Esophagus squamous epithelium (tissue), 5 donors: ENCODE measurements around the gene GRIK1. TPM values are rescaled to one million over a fixed set of nuclear protein-coding genes. Genes with fewer than 3 reads are reported as not detected.

ENCODE experiments used
- DNase-seq: peaks from one replicate; lab custom pipeline; 2025; lab: John Stamatoyannopoulos, UW
- H3K27ac ChIP-seq, 4 donors: fragments of 200-600 bp; sonication (generic); one replicate each; pipeline ENCODE4 v1.5.1; 2016 to 2019; ENCODE audit warnings: mild to moderate bottlenecking in 1 of 4
- H3K27me3 ChIP-seq, 4 donors: fragments of 200-600 bp; sonication (generic); 1 replicate in 3 of 4; 2 replicates in 1 of 4; pipeline versions ENCODE4 v1.5.1 to v1.6.0; 2017 to 2021; ENCODE audit warnings: antibody characterized with exemption in 1 of 4
- H3K36me3 ChIP-seq, 3 donors: fragments of 200-600 bp; sonication (generic); one replicate each; pipeline ENCODE4 v1.5.1; 2016 to 2019
- H3K4me1 ChIP-seq, 3 donors: fragments of 200-600 bp; sonication (generic); one replicate each; pipeline ENCODE4 v1.5.1; 2017 to 2019
- H3K4me3 ChIP-seq, 4 donors: fragments of 200-600 bp; sonication (generic); 1 replicate in 3 of 4; 2 replicates in 1 of 4; pipeline ENCODE4 v1.5.1; 2016 to 2019; ENCODE audit warnings: mild to moderate bottlenecking in 2 of 4, moderate library complexity in 1 of 4
- H3K9me3 ChIP-seq, 3 donors: fragments of 200-600 bp; sonication (generic); one replicate each; pipeline ENCODE4 v1.5.1; 2016 to 2019
- POLR2A ChIP-seq, 4 donors: fragments of 450-650 bp; IDR thresholded peaks; one replicate each; pipeline ENCODE4 v1.6.1; 2017; ENCODE audit warnings: antibody characterized with exemption in 4 of 4, mild to moderate bottlenecking in 4 of 4, moderate library complexity in 3 of 4
- WGBS, 2 donors: methylation state at CpG; one replicate each; pipeline ENCODE4 v1.1.5; 2018; 5-methylcytosine and 5-hydroxymethylcytosine counted together
- intact Hi-C: fragments of 100-400 bp; cut with DNase I; formaldehyde crosslinking; loops from one replicate; pipeline ENCODE4 v1.15.0; 2022
- total RNA-seq, 4 donors: library from RNA; depleted of rRNA; stranded (reverse); fragments of >200 nt; gene quantifications; one replicate each; pipeline ENCODE4 v1.1.0, GENCODE V29; 2016
- TF ChIP-seq, protein P1 (sequence below), 6 experiments: fragments of 450-650 bp in 4 of 6; fragments of 200-600 bp in 2 of 6; sonication (generic) in 2 of 6; IDR thresholded peaks; one replicate each; pipeline ENCODE4 v1.5.1; 2016 to 2019; ENCODE audit warnings: antibody characterized with exemption in 6 of 6, mild to moderate bottlenecking in 4 of 6, moderate library complexity in 4 of 6
- donor health status: DM: yes; HTN: yes; CAD: no.

Gene GRIK1
- total RNA-seq, 4 donors from 2014 or later, result 0.19 TPM; not detected in 3

DNA sequence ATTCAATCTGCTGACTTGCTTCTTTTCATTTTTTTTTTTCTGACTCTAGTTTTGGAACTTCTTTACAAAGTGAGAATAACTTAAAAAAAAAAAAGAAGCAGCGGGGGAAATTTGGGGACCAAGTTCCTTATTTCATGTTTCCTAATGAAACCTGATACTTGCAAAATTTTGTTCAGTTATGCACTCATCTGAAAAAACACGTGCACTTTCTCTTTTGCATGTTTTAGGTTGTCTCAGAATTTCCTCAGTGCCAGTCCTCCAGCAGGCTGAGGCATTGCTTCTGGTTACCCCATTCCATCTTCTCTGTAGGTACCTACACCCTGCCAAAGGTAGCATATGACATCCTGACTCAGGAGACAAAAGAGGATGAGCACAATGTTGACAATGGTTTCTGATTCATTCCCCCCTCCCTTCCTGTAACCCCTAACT lies 299.7 kb downstream of the GRIK1 start:
- Histone ChIP-seq H3K9me3 (no peaks in the 10 kb centered on the region), H3K4me3 (no peak overlapping the region), H3K27me3 (no peaks in the 10 kb centered on the region), H3K36me3 (no peaks in the 10 kb centered on the region), H3K4me1 (no peaks in the 10 kb centered on the region), H3K27ac (no peak overlapping the region)
- WGBS, 2 donors, result 39 to 52% methylated on average over 2 of the region's 2 CpGs
- intact Hi-C loops, result no loop called here
- no peak for DNase-seq
- TF ChIP-seq POLR2A (IDR thresholded peaks at IDR 0.05), result no peak
- TF ChIP-seq, protein P1, sequence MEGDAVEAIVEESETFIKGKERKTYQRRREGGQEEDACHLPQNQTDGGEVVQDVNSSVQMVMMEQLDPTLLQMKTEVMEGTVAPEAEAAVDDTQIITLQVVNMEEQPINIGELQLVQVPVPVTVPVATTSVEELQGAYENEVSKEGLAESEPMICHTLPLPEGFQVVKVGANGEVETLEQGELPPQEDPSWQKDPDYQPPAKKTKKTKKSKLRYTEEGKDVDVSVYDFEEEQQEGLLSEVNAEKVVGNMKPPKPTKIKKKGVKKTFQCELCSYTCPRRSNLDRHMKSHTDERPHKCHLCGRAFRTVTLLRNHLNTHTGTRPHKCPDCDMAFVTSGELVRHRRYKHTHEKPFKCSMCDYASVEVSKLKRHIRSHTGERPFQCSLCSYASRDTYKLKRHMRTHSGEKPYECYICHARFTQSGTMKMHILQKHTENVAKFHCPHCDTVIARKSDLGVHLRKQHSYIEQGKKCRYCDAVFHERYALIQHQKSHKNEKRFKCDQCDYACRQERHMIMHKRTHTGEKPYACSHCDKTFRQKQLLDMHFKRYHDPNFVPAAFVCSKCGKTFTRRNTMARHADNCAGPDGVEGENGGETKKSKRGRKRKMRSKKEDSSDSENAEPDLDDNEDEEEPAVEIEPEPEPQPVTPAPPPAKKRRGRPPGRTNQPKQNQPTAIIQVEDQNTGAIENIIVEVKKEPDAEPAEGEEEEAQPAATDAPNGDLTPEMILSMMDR (IDR thresholded peaks at IDR 0.05), result no peak

DNA sequence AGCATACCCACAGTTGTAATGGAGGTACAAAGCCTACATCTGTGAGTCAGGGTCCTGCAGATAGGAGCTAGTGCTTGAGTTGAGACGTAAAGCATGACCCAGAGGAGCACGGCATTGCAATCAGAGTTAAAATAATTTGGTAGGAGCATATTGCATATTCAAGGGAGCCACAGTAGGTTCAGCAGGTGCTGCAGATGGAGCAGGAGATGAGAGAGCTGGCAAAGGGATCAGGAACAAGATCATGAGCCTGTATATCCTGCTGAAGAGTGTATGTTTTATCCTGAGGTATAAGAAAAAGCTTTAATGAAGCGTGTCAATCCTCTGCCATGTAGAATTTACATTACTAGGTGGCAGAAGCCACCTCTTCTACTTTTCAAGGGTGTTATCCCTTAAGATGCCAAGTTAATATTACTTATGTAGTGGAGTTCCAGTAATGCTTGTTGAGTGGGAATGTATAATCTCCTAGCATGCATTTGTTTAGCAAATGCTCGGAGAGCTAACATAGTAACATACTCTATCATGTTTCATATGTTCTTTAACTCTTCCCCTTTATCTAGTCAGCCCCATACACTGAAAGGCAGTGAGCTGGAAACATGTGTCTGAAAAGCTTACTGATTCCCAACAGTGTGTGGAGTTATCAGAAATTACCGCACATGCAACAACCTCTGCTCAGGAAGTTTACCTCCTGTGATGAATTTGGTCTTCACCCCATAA lies 300.3 kb downstream of the GRIK1 start:
- TF ChIP-seq, protein P1 (IDR thresholded peaks at IDR 0.05), result no peak
- no peak for TF ChIP-seq POLR2A (IDR thresholded peaks at IDR 0.05)
- H3K4me1 ChIP-seq, result no peaks in the 10 kb centered on the region
- no peaks in the 10 kb centered on the region for H3K9me3 ChIP-seq
- H3K36me3 ChIP-seq, result no peaks in the 10 kb centered on the region
- H3K4me3 ChIP-seq, result no peak overlapping the region
- DNase-seq, result no peak
- no peak overlapping the region for H3K27ac ChIP-seq
- 81% methylated on average over 5 of the region's 5 CpGs for WGBS, 2 donors
- no peaks in the 10 kb centered on the region for H3K27me3 ChIP-seq
- intact Hi-C loops, result no loop called here

GRCh38 chr21:29638761-29639327 lies 301.0 kb downstream of the GRIK1 start:
- no peak for DNase-seq
- Histone ChIP-seq H3K27ac (no peak overlapping the region), H3K4me1 (no peaks in the 10 kb centered on the region), H3K9me3 (no peaks in the 10 kb centered on the region), H3K27me3 (no peaks in the 10 kb centered on the region), H3K4me3 (no peak overlapping the region), H3K36me3 (no peaks in the 10 kb centered on the region)
- TF ChIP-seq POLR2A (IDR thresholded peaks at IDR 0.05), result no peak
- TF ChIP-seq, protein P1 (IDR thresholded peaks at IDR 0.05), result no peak
- WGBS, 2 donors, result 50 to 76% methylated on average over 2 of the region's 2 CpGs
- intact Hi-C loops, result no loop called here

DNA sequence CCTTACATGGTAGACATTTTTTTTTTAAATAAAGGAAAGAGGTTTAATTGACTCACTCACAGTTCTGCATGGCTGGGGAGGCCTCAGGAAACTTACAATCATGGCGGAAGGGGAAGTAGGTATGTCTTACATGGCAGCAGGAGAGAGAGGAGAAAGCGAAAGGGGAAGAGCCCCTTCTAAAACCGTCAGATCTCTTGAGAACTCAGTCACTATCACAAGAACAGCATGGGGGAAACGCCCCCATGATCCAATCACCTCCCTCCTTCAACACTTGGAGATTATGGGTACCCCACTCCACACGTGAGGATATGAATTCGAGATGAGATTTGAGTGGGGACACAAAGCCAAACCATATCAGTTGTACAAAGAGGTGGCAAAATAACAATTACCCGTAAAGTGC lies 301.7 kb downstream of the GRIK1 start:
- TF ChIP-seq, protein P1 (IDR thresholded peaks at IDR 0.05), result no peak
- TF ChIP-seq POLR2A (IDR thresholded peaks at IDR 0.05), result no peak
- H3K27ac ChIP-seq, result no peak overlapping the region
- intact Hi-C loops, result no loop called here
- no peak for DNase-seq
- H3K27me3 ChIP-seq, result no peaks in the 10 kb centered on the region
- H3K4me3 ChIP-seq, result no peak overlapping the region
- WGBS, 2 donors, result 77 to 82% methylated on average over 7 of the region's 7 CpGs
- no peaks in the 10 kb centered on the region for H3K9me3 ChIP-seq
- H3K4me1 ChIP-seq, result no peaks in the 10 kb centered on the region
- no peaks in the 10 kb centered on the region for H3K36me3 ChIP-seq

DNA sequence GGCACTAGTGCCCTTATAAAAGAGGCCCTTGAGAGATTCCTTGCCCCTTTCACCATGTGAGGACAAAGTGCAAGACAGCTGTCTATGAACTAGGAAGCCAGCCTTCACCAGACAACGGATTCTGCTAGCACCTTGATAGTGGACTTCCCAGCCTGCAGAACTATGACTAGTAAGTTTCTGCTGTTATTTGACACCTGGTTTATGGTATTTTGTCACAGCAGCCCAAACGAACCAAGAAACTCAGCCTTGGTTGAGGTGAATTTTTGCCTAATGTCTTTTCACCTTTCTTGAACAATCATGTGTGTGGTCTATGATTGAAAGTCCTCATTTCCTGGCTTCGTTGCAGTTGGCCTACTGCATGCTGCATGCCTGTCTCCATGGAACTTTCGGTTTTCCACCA lies 302.2 kb downstream of the GRIK1 start:
- Histone ChIP-seq H3K27ac (no peak overlapping the region), H3K9me3 (no peaks in the 10 kb centered on the region), H3K27me3 (no peaks in the 10 kb centered on the region), H3K4me3 (no peak overlapping the region), H3K4me1 (no peaks in the 10 kb centered on the region), H3K36me3 (no peaks in the 10 kb centered on the region)
- TF ChIP-seq, protein P1 (IDR thresholded peaks at IDR 0.05), result no peak
- no peak for TF ChIP-seq POLR2A (IDR thresholded peaks at IDR 0.05)
- DNase-seq, result no peak
- WGBS, 2 donors, result 59 to 83% methylated on average over 4 of the region's 4 CpGs
- intact Hi-C loops, result no loop called here
